CD4-positive, alpha-beta T cell treated with Interleukin-17A for 1 hour (primary cell): ENCODE data around the gene RAD23A.
A peak's percentile ranks its signal among the peaks of the same experiment; 100 is the strongest.
"Not testable (repeated sequence)": the region's sequence is repeated elsewhere in the genome, so short reads cannot be mapped to it uniquely, and the experiment has no call there.

Source experiments
- DNase-seq: peaks from one replicate; pipeline ENCODE4 v3.0.0-alpha.2; 2020

The RAD23A gene

GRCh38 chr19:12955996-12956395 is 10.3 kb downstream of the RAD23A start:
- no peak for DNase-seq

GRCh38 chr19:12956446-12957388 is 11.1 kb downstream of the RAD23A start, which contains the start of gene GADD45GIP1:
GADD45GIP1 (minus strand) TSS chr19:12957223; CDS start chr19:12957212, 11 bp downstream.
- DNase-seq: peak; percentile 83

- DNase-seq: not testable (repeated sequence)
Measured at GRCh38 chr19:12957389-12957952, 11.8 kb downstream of the RAD23A start.

- DNase-seq: no peak
Measured at GRCh38 chr19:12959481-12959880, 13.8 kb downstream of the RAD23A start.

GRCh38 chr19:12965017-12965811 is 19.6 kb downstream of the RAD23A start:
- peak; percentile 83 for DNase-seq

- DNase-seq: no peak
Measured at GRCh38 chr19:12965812-12966135, 20.1 kb downstream of the RAD23A start.

GRCh38 chr19:12967907-12968306 is 22.2 kb downstream of the RAD23A start:
- DNase-seq: no peak

GRCh38 chr19:12969292-12969988 is 23.8 kb downstream of the RAD23A start, which contains the start of gene DAND5:
DAND5 (plus strand) TSS chr19:12969576; CDS start chr19:12969661, 85 bp downstream.
- DNase-seq: no peak

GRCh38 chr19:12970070-12970820 is 24.6 kb downstream of the RAD23A start:
- no peak for DNase-seq

GRCh38 chr19:12973236-12973635 is 27.6 kb downstream of the RAD23A start:
- DNase-seq: no peak

- no peak for DNase-seq
Measured at GRCh38 chr19:12974301-12975220, 28.9 kb downstream of the RAD23A start.

GRCh38 chr19:12975221-12975741 is 29.6 kb downstream of the RAD23A start:
- no peak for DNase-seq

GRCh38 chr19:12976109-12976508 is 30.4 kb downstream of the RAD23A start:
- DNase-seq: not testable (repeated sequence)

- DNase-seq: no peak
Measured at GRCh38 chr19:12979974-12980373, 34.3 kb downstream of the RAD23A start.

GRCh38 chr19:12982648-12983047 is 37.0 kb downstream of the RAD23A start:
- DNase-seq: no peak

- DNase-seq: no peak
Measured at GRCh38 chr19:12983091-12983490, 37.4 kb downstream of the RAD23A start.

- DNase-seq: peak; percentile 86
Measured at GRCh38 chr19:12983542-12984142, 38.0 kb downstream of the RAD23A start.

- peak; percentile 29 for DNase-seq
Measured at GRCh38 chr19:12984143-12984627, 38.5 kb downstream of the RAD23A start.

GRCh38 chr19:12984683-12985048 is 39.0 kb downstream of the RAD23A start:
- no peak for DNase-seq
